Activated naive CD4-positive, alpha-beta T cell treated with anti-CD3 and anti-CD28 coated beads, Interleukin-2, amount 50 U/mL, for 72 hours (primary cell): ENCODE measurements around the gene NEAT1. TPM values are rescaled to one million over a fixed set of nuclear protein-coding genes. Genes with fewer than 3 reads are reported as not detected.

Experiments
- ATAC-seq, 2 donors: fragments of 150-1000 bp; cut with Tn5 transposase; 2 replicates each; pipeline ENCODE4 v1.10.0; 2021; ENCODE audit warnings: mild to moderate bottlenecking in 2 of 2, moderate library complexity in 2 of 2
- DNase-seq, 2 donors: peaks; one replicate each; pipeline ENCODE4 v3.0.0; 2021 to 2022; ENCODE audit warnings: low spot score in 2 of 2
- H3K27ac Mint-ChIP-seq, 2 donors: one replicate each; pipeline ENCODE4 v1.8.0; 2022; ENCODE audit warnings: mild to moderate bottlenecking in 2 of 2, mixed read lengths in 2 of 2
- H3K36me3 Mint-ChIP-seq, 2 donors: one replicate each; pipeline ENCODE4 v1.8.0; 2022; ENCODE audit warnings: mixed read lengths in 2 of 2
- H3K9me3 Mint-ChIP-seq, 2 donors: one replicate each; pipeline ENCODE4 v1.8.0; 2022; ENCODE audit warnings: mixed read lengths in 2 of 2
- total RNA-seq, 2 donors: library from RNA; stranded (reverse); gene quantifications; one replicate each; pipeline ENCODE4 v1.2.3, GENCODE V29; 2022

Gene NEAT1
- total RNA-seq, 2 donors from 2014 or later = 836 to 2,329 TPM

- peak in 1 of 2 donors; percentile 44 for DNase-seq
- no peaks in the 10 kb centered on the region for H3K9me3 Mint-ChIP-seq
- H3K36me3 Mint-ChIP-seq = peaks cover 19 to 50% of the 10 kb centered on the region in 2 donors
- no peak for ATAC-seq
- peak overlapping the region in 1 of 2 donors; percentile 93 for H3K27ac Mint-ChIP-seq
These were observed 11.6 kb downstream of the NEAT1 start for GRCh38 chr11:65434057-65434666.

GRCh38 chr11:65434667-65435410 is 12.2 kb downstream of the NEAT1 start:
- Mint-ChIP-seq H3K9me3 (no peaks in the 10 kb centered on the region), H3K27ac (peak overlapping the region in 1 of 2 donors; percentile 93), H3K36me3 (peaks cover 19 to 52% of the 10 kb centered on the region in 2 donors)
- DNase-seq = peak in 1 of 2 donors; percentile 35
- no peak for ATAC-seq

- DNase-seq (peak in 1 of 2 donors; percentile 49), ATAC-seq (no peak)
- peak overlapping the region in 1 of 2 donors; percentile 93 for H3K27ac Mint-ChIP-seq
- H3K9me3 Mint-ChIP-seq = no peaks in the 10 kb centered on the region
- H3K36me3 Mint-ChIP-seq = peaks cover 19 to 52% of the 10 kb centered on the region in 2 donors
These were observed 12.9 kb downstream of the NEAT1 start for GRCh38 chr11:65435411-65435931.

GRCh38 chr11:65435981-65436411 is 13.4 kb downstream of the NEAT1 start:
- H3K27ac Mint-ChIP-seq = peak overlapping the region; percentile 3 to 93
- H3K36me3 Mint-ChIP-seq = peaks cover 19 to 52% of the 10 kb centered on the region in 2 donors
- ATAC-seq (peak; percentile 9 to 25), DNase-seq (peak in 1 of 2 donors; percentile 58)
- no peaks in the 10 kb centered on the region for H3K9me3 Mint-ChIP-seq

GRCh38 chr11:65436412-65437032 is 13.9 kb downstream of the NEAT1 start:
- no peak for DNase-seq

GRCh38 chr11:65437436-65438227 is 15.0 kb downstream of the NEAT1 start:
- ATAC-seq = no peak
- Mint-ChIP-seq H3K27ac (peak overlapping the region in 1 of 2 donors; percentile 93), H3K9me3 (no peaks in the 10 kb centered on the region), H3K36me3 (peaks cover 19 to 60% of the 10 kb centered on the region in 2 donors)
- DNase-seq = peak in 1 of 2 donors; percentile 54

More at GRCh38 chr11:65436412-65437032, 13.9 kb downstream of the NEAT1 start:
- H3K9me3 Mint-ChIP-seq = no peaks in the 10 kb centered on the region
- peak; percentile 19 to 32 for ATAC-seq
- H3K36me3 Mint-ChIP-seq = peaks cover 19 to 53% of the 10 kb centered on the region in 2 donors
- H3K27ac Mint-ChIP-seq = peak overlapping the region; percentile 3 to 93

- Mint-ChIP-seq H3K36me3 (peaks cover 19 to 62% of the 10 kb centered on the region in 2 donors), H3K27ac (peak overlapping the region in 1 of 2 donors; percentile 93), H3K9me3 (no peaks in the 10 kb centered on the region)
- ATAC-seq = no peak
- no peak for DNase-seq
These were observed 15.9 kb downstream of the NEAT1 start for GRCh38 chr11:65438257-65439151.

GRCh38 chr11:65439331-65440181 is 17.0 kb downstream of the NEAT1 start:
- Mint-ChIP-seq H3K27ac (peak overlapping the region; percentile 78 to 93), H3K36me3 (peaks cover 19 to 62% of the 10 kb centered on the region in 2 donors), H3K9me3 (no peaks in the 10 kb centered on the region)
- peak in 1 of 2 donors; percentile 50 for DNase-seq
- ATAC-seq = peak; percentile 28 to 57

GRCh38 chr11:65440831-65441499 is 18.4 kb downstream of the NEAT1 start:
- DNase-seq = peak in 1 of 2 donors; percentile 51
- Mint-ChIP-seq H3K36me3 (peaks cover 12 to 48% of the 10 kb centered on the region in 2 donors), H3K27ac (peak overlapping the region; percentile 60 to 93), H3K9me3 (no peaks in the 10 kb centered on the region)
- ATAC-seq = peak; percentile 5 to 6

GRCh38 chr11:65442842-65443331 is 20.3 kb downstream of the NEAT1 start:
- H3K9me3 Mint-ChIP-seq = no peaks in the 10 kb centered on the region
- ATAC-seq = no peak
- peaks cover 7 to 38% of the 10 kb centered on the region in 2 donors for H3K36me3 Mint-ChIP-seq
- DNase-seq = peak in 1 of 2 donors; percentile 63
- peak overlapping the region in 1 of 2 donors; percentile 93 for H3K27ac Mint-ChIP-seq

GRCh38 chr11:65444314-65445051 is 21.9 kb downstream of the NEAT1 start:
- ATAC-seq = peak in 1 of 2 donors; percentile 3
- peak in 1 of 2 donors; percentile 72 for DNase-seq
- no peaks in the 10 kb centered on the region for H3K9me3 Mint-ChIP-seq
- H3K36me3 Mint-ChIP-seq = peaks cover 0 to 24% of the 10 kb centered on the region in 2 donors
- H3K27ac Mint-ChIP-seq = peak overlapping the region; percentile 19 to 93

- peak in 1 of 2 donors; percentile 5 for ATAC-seq
- Mint-ChIP-seq H3K9me3 (no peaks in the 10 kb centered on the region), H3K27ac (peak overlapping the region; percentile 19 to 93), H3K36me3 (peaks cover 0 to 20% of the 10 kb centered on the region in 2 donors)
- peak in 1 of 2 donors; percentile 66 for DNase-seq
These were observed 22.6 kb downstream of the NEAT1 start for GRCh38 chr11:65445101-65445603.
